MM.1S (cell line): ENCODE results near the gene NTN5.

ENCODE experiments used
- DNase-seq: peaks from one replicate; pipeline ENCODE4 v3.0.0-alpha.2; 2015
- H2AFZ ChIP-seq: fragments of 300-600 bp; sonication (generic); 2 replicates; pipeline ENCODE4 v1.6.0; 2016; ENCODE audit warnings: antibody characterized with exemption, low read length
- H3F3A ChIP-seq: fragments of 300-600 bp; sonication (generic); 2 replicates; pipeline ENCODE4 v1.6.1; 2016; ENCODE audit warnings: mild to moderate bottlenecking, antibody characterized with exemption, low read length, moderate library complexity, mixed read lengths; ENCODE audit not compliant: insufficient read depth
- H3K27ac ChIP-seq: fragments of 300-600 bp; sonication (generic); 2 replicates; pipeline ENCODE4 v1.5.1; 2016; ENCODE audit warnings: mild to moderate bottlenecking, low read length
- H3K27me3 ChIP-seq: fragments of 300-600 bp; sonication (generic); replicated peaks from 2 replicates; pipeline ENCODE4 v1.6.0; 2016; ENCODE audit warnings: low read length; ENCODE audit not compliant: insufficient read depth
- H3K36me3 ChIP-seq: fragments of 300-600 bp; sonication (generic); replicated peaks from 2 replicates; pipeline ENCODE4 v1.6.1; 2016; ENCODE audit warnings: mild to moderate bottlenecking, low read length, mixed read lengths; ENCODE audit not compliant: insufficient read depth
- H3K4me1 ChIP-seq: fragments of 300-600 bp; sonication (generic); 2 replicates; pipeline ENCODE4 v1.6.1; 2016; ENCODE audit warnings: low read length, mixed read lengths
- H3K4me2 ChIP-seq: fragments of 300-600 bp; sonication (generic); 2 replicates; pipeline ENCODE4 v1.6.0; 2016; ENCODE audit warnings: low read depth, low read length
- H3K4me3 ChIP-seq: fragments of 300-600 bp; sonication (generic); 2 replicates; pipeline ENCODE4 v1.5.1; 2016; ENCODE audit warnings: low read length, mixed read lengths
- H3K79me2 ChIP-seq: fragments of 300-600 bp; sonication (generic); 2 replicates; pipeline ENCODE4 v1.6.1; 2016; ENCODE audit warnings: mixed run types, low read length, mixed read lengths
- H3K9ac ChIP-seq: fragments of 300-600 bp; sonication (generic); 2 replicates; pipeline ENCODE4 v1.6.1; 2016; ENCODE audit warnings: low read length, mixed read lengths
- H3K9me2 ChIP-seq: fragments of 300-600 bp; sonication (generic); replicated peaks from 2 replicates; pipeline ENCODE4 v1.6.1; 2016; ENCODE audit warnings: mild to moderate bottlenecking, low read length, mixed read lengths; ENCODE audit not compliant: insufficient read depth
- H3K9me3 ChIP-seq: fragments of 300-600 bp; sonication (generic); replicated peaks from 2 replicates; pipeline ENCODE4 v1.6.1; 2016; ENCODE audit warnings: mild to moderate bottlenecking, low read length, mixed read lengths; ENCODE audit not compliant: insufficient read depth
- H4K20me1 ChIP-seq: fragments of 300-600 bp; sonication (generic); 2 replicates; pipeline ENCODE4 v1.6.1; 2016; ENCODE audit warnings: mild to moderate bottlenecking, low read length, moderate library complexity, mixed read lengths; ENCODE audit not compliant: insufficient read depth
- CTCF ChIP-seq: fragments of 300-600 bp; sonication (generic); IDR thresholded peaks from 2 replicates; pipeline ENCODE4 v1.5.1; 2016; ENCODE audit warnings: antibody characterized with exemption, low read length, mixed read lengths
- EZH2 ChIP-seq: fragments of 300-600 bp; sonication (generic); optimal IDR thresholded peaks from 2 replicates; pipeline ENCODE3; 2017; ENCODE audit warnings: low read depth, mild to moderate bottlenecking, antibody characterized with exemption, low read length, mixed read lengths
- EZH2phosphoT487 ChIP-seq: fragments of 300-600 bp; sonication (generic); IDR thresholded peaks from 2 replicates; pipeline ENCODE4 v1.6.1; 2018; ENCODE audit warnings: antibody characterized with exemption, low read length

Gene NTN5

GRCh38 chr19:48716562-48717291, 43.9 kb upstream of the NTN5 start:
- Histone ChIP-seq H3K27ac (no peak overlapping the region), H2AFZ (no peak overlapping the region), H3K4me3 (no peak overlapping the region), H3K9me2 (no peaks in the 10 kb centered on the region), H3K4me2 (no peak overlapping the region), H3F3A (no peaks in the 10 kb centered on the region), H3K79me2 (no peaks in the 10 kb centered on the region), H4K20me1 (no peaks in the 10 kb centered on the region), H3K9ac (no peak overlapping the region), H3K9me3 (no peaks in the 10 kb centered on the region), H3K27me3 (peaks cover 53% of the 10 kb centered on the region), H3K4me1 (peaks cover 10% of the 10 kb centered on the region; the same call in 1 of the 2 replicates), H3K36me3 (no peaks in the 10 kb centered on the region)
- TF ChIP-seq EZH2 = no peak
- TF ChIP-seq EZH2phosphoT487 = no peak
- no peak for TF ChIP-seq CTCF
- DNase-seq = no peak

GRCh38 chr19:48715681-48716171, 42.9 kb upstream of the NTN5 start:
- H3K36me3 ChIP-seq = no peaks in the 10 kb centered on the region
- H3K9me2 ChIP-seq = no peaks in the 10 kb centered on the region
- H3K79me2 ChIP-seq = no peaks in the 10 kb centered on the region
- peaks cover 8% of the 10 kb centered on the region; the same call in 1 of the 2 replicates for H3K4me1 ChIP-seq
- no peaks in the 10 kb centered on the region for H4K20me1 ChIP-seq
- H3K27me3 ChIP-seq = peaks cover 61% of the 10 kb centered on the region
- H3K9ac ChIP-seq = no peak overlapping the region
- no peak overlapping the region for H3K4me2 ChIP-seq
- no peak for DNase-seq
- no peak overlapping the region for H3K27ac ChIP-seq
- no peak for TF ChIP-seq EZH2phosphoT487
- TF ChIP-seq CTCF = no peak
- TF ChIP-seq EZH2 = no peak
- H3K4me3 ChIP-seq = no peak overlapping the region
- H3F3A ChIP-seq = no peaks in the 10 kb centered on the region
- H3K9me3 ChIP-seq = no peaks in the 10 kb centered on the region
- no peak overlapping the region for H2AFZ ChIP-seq

- Histone ChIP-seq H3K79me2 (no peaks in the 10 kb centered on the region), H3K36me3 (no peaks in the 10 kb centered on the region), H3K9me2 (no peaks in the 10 kb centered on the region), H3K9me3 (no peaks in the 10 kb centered on the region), H3K27me3 (peaks cover 61% of the 10 kb centered on the region), H3K4me1 (0 out of 2 replicates have a peak, but pooled peaks cover 4% of the 10 kb centered on the region), H4K20me1 (no peaks in the 10 kb centered on the region), H3K9ac (peak overlapping the region; percentile 65; the same call in 1 of the 2 replicates), H2AFZ (peak overlapping the region; percentile 100), H3K4me2 (peak overlapping the region; percentile 100), H3F3A (no peaks in the 10 kb centered on the region), H3K4me3 (peak overlapping the region; percentile 74), H3K27ac (no peak overlapping the region)
- TF ChIP-seq CTCF (no peak), EZH2 (no peak)
- no peak for DNase-seq
Observed at GRCh38 chr19:48714759-48715675, 42.2 kb upstream of the NTN5 start.
